Measurements from ENCODE around the gene TNS1.

Gene TNS1

DNA sequence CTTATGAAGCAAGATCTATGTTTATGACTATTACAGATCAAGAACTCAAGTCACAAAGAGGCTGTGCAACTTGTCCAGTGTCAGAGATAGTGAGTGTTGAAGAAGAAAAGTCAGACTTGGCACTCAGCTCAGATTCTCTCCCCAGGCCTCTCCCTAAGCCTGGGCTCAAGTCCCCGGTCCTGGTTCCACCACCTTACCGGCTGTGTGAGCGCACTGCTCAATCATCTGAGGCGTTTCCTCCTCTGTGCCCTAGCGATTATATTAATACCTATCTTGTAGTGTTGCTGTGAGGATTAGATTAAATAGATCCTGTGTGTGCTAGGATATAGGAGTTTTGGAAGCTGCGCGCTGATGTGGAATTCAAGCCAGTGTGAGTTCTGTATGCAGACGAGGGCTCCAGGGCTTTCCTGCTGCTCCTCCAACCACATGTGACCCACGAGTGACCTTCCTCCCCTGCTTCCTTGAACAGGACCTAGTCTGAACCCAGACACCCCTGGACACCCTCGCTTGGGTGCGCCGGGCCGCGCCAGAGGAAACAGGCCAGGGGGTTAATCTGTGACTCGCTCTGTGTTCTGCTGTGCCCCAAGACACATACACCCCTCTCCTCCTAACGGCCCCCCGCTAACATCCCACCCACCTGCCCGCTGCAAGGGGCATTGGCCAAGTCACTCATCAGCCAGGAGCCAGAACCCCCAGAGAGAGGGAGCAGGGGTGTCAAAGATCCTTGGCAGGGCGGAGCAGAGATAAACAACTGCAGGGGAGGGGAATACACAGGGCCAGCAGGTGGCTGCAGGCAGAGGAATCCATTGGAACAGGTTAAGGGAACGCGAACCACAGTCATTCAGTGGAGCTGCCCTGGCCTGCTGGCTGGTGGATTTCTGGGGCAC is 38.3 kb downstream of the TNS1 start:
- no peak for DNase-seq

DNA sequence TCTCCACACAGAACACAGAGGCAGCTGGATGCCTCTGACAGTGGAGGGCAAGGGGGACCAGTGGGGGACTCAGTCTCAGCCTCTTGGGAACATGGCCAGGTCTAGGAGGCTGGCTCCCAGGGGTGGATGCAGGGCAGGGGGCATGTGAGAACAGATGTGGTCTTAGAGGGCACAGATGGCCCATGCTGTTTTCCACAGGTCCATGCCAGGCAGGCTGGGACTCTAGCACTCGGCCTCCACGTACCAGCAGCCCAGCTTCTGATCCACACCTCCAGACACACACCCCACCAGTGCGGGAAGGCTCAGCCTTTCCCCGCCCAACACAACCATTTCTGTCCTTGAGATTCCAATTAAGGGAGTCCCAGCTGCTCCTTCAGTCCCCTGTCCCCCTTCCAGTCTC is 42.4 kb downstream of the TNS1 start:
- no peak for DNase-seq

DNA sequence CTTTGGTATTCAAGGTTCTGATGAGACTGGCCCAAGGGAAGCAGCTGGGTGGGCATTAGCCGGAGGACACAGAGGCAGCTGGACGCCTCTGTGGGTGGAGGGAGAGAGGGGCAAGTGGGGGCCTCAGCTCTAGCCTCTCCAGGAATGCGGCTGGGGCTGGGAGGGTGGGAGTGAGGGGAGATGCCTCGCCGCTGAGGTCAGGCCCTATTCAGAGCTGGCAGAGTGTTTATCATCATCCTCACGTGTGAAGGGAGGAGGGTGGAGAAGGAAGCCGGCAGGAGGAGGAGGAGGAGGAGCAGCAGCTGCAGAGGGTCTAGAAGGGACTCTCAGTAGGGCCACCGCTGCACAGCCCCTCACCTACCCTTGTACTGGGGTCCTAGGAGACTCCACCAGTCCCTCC is 43.1 kb downstream of the TNS1 start:
- no peak for DNase-seq

DNA sequence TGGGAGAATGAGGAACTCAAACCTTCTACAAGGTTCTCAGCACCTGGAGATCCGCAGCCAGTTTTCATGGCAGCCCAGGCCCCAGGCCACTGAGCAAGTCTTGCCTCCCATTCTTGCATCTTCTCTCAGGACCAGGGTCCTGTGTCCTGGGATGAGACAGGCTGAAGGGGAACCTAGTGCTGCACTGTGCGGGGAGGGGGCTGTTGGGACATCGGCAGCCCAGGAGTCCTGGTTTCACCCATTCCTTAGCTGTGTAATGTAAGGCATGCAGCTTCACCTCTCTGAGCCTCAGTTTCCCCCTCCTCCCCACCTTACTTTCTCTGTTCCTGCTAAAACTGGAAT is 43.9 kb downstream of the TNS1 start:
- DNase-seq = no peak

DNA sequence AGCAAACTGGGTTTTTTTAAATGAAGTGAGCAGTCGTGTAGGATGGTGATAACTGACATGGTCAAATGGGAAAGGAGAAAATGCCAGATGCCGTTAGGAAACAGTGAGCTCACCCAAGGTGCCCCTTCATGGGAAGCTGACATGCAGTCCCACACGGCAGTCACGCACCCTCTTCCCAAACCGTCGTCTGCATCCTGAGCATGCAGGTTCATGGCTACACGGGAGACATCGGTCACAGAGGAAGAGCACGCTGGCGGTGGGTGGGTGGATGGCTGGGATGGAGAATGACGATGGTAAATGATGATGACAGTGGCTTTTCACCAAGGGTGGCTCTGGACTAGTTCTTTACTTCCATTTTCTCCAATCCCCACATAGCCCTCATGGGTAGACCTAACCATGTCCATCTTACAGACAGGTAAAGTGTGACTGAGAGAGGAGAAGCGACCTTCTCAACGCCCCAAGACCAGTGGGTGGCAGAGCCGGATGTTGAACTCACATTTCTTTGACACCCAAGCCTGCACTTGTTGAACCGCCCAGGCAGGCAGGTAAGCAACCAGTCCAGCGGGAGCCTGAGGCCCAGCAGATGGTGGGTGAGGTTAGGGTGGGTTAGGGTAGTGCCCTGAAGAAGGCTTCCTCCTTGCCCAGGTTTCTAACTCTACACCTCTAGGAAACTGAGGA is 44.5 kb downstream of the TNS1 start:
- no peak for DNase-seq

DNA sequence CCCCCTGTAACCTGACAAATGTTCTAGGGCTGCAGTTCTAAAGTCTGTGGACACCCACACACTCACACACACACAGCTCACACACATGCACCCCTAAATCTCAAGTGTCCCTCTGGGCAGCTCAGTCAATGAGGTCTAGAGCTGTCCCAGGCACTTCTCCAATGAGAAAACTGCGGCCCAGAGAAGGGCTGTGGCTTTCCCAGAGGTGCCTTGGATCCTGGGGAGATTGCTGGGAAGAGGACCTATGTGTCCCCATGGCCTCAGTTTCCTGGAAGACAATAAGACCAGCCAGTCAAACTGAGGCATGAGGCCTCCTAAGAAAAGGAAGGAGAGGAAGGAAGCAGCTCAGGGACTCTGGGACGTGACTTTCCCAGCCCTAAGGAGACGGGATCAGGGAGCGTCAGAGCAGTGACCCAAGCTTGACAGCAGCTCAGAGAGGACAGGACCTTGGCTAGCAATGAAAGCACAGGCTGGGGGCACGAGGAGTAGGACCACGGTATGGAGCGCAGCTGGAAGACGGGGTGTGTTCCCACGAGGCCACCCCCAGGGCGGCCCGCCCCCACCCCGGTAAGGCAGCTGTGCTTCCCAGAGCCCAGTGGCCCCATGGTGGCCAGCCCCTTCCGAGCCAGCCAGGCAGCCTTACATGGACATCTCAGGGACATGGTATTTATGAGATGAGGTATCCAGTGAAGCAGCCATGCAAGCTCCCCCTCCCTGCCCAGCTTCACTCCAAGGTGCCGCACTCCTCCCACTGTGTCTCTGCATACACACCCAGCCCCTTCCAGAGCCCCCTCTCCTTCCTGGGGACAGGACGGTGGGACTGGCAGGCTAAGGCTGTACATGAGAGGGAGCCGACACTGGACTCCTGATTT is 46.0 kb downstream of the TNS1 start:
- no peak for DNase-seq

DNA sequence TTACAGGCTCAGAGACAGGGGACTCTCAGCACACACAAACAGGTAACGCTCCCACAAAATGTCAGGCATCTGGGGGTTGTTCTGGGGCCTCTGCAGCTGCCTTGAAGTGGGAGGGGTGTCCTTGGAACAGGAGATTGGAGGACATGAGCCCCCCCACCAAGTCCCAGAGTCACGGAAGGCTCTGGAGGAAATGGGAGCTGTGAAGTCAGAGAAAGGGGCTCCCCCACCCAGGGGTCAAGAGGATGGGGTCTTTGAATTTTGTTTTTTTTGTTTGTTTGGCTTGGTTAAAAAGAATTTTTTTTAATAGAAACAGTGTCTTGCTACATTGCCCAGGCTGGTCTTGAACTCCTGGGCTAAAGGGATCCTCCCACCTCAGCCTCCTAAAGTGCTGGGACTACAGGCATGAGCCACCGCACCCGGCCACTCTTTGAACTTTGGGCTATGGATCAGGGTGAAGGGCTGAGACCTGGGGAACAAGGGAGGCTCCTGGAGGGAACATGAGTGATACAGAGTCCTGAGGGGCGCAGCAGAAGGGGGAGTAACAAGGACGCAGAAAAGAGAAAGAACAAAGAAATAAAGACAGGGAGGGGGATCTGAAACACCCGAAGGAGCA is 46.8 kb downstream of the TNS1 start:
- no peak for DNase-seq

DNA sequence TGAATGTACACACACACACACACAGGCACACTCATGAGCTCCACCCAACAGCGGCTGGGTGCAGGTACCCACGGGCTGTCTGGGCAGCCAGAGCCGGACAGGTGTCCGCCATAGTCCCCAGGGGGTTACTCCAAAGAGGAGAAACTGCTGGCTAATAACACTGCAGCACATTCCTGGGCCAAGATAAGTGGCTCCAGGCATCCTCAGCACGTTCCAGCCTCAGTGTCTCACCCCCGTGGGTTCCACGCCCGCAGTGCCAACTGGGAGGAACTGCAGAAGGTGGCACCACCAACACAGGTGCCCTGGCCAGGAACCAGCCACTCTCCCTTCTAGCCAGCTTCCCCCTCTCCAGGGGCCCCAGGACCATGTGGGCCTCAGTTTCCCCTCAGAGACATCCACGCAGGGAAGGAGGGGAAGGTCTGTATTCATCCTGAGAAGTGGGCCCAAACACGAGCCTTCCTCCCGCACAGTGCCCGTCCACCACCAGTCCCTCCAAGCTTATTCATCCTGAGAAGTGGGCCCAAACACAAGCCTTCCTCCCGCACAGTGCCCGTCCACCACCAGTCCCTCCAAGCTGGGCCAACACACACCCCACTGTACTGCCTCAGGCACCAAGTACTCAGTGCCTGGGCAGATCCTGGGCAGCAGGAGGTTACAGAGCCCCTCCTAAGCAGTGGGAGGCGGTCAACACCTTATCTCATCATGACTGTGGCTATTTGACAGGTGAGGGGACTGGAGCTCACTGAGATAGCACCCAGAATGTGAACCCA is 47.6 kb downstream of the TNS1 start:
- no peak for DNase-seq

DNA sequence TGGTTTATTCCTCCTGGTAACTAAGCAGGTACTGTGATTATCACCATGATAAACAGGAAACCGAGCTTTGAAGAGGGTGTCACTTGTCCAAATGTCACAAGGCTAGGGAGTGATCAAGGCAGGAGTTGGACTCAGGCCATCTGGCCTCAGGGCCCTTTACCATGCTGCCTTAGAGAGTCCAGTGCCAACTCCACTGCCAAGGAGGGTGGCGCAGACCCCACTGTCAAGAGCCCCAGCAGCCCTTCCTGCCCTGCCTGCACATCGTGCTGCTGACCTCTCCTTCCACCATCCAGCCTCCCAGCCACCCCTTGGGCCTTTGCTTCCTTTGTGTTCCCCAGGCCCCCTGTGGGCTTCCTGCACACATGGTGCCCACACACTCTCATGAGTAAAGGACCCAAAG is 48.3 kb downstream of the TNS1 start:
- DNase-seq = no peak

DNA sequence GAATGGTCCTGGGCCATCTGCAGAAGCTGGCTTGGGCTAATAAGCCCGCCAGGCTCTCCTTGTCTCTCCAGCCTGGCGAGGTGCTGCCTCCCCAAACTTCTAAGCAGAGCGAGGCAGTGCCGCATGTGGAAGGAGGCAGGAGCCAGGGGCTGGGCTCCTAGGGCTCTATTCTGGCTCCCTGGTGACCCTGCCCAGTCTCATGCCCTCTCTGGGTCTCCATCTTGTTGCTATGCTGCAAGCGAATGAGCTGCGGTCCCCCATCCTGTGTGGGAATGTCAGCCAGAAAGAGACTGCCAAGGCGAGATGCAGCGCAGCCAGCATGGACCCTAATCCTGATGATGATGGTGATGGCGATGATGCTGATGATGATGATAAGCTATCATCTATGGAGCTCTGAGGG is 48.7 kb downstream of the TNS1 start:
- no peak for DNase-seq

DNA sequence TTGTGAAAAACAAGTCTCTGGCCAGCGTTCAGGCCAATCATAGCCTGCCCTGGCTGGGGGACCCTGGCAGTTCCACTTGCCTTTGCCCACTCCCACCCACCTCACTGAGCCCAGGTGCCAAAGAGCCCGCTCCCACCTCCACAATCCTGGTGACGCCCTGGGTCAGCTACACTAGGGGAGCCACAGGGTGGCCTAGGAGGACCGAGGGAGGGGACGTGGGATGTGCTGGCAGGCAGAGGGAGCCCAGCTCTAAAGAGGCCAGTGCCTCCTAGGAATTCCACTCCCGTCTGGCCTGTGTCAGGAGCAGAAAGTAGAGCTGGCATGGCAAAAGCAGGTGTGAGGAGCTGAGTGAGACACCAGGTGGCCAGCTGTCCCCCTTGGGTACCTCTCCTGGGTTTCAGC is 49.3 kb downstream of the TNS1 start:
- peak in 2 of 56 donors; percentile 19 to 22 for DNase-seq

DNA sequence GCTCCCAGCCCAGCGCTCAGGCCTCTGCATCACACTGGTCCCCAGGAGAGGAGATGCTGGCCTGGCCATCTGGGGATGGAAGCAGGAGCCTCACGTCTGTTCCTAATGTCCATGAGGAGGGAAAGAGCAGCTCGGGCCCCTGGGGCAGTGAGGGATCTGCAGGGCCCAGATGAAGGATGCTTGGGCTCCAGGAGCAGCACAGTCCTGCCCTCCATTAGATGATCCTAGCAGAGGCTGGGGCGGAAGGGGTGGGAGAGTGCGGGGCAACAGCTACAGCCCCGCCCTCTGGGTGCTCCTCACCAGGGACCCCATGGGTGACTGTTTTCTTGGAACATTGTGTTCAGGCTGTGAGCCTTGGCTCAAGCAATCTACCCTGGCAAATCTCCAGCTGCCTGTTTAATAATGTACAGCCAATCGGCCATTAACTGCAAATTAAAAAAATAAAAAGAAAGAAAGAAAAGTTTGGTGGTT is 49.7 kb downstream of the TNS1 start:
- no peak for DNase-seq

DNA sequence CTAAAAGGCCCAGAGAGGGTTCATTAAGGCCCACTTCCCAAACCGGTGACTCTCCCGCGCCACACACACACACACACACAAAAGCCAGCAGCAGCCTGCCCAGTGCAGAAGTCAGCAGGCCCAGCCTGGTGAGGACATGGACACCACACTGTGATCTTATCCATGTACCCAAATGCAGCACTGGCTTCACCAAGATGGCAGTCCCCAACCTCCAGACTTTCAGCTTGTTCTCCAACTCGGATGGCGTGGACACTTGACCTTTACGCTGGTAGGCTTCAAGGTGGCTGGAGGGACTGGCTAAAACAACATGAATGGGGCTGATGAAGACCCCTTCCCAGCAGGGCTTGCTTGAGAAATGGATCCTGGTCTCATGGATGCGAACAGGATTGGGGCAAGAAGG is 50.4 kb downstream of the TNS1 start:
- no peak for DNase-seq

DNA sequence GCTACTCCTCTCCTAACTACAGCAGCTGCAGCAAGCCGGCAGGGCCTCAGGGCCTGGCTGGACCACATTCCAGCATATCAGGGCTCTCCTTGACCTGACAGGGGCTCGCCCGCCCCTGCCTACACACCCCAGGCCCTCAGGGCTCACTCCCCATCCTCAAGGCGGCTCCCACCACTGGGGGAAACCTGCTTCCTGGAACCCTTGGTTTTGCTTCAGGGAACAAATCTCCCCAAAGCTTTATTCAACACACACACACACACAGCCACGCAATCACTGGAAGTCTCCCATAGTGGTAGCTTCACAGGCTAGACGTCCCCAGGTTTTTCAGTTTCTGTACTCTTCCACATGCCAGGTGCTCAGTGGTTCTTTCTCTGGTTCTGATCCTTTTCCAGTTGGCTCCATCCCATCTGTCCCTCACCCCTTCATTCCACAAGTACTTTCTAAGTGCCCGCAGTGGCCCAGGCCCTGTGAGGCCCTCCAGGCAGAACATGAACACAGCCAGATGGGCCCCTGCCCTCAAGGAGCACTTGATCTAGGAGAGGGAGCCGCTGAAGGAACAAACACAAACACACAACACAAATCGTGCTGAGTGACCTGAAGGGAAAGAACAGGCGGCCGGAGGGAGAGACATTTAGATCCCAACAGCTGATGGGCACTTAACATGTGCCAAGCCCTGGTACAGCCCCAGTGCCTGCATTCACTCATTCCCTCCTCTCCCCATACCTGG is 51.1 kb downstream of the TNS1 start:
- no peak for DNase-seq

DNA sequence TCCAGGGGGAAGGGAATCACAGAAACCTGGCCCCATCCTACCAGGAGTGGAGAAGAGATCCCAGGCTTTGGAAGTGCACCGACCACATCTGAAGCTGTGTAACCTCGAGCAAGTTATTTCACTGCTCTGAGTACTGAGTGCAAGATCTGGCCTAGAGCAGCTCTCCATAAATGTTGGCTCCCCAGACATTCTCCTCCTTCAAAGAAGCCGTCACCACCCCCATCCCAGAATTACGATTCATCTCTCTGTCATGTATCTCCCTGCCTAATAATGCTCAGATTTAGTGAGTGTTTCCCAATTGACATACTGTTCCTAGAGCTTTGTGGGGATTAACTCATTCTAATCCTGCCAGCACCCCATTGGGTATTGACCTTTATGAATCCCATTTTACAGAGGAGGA is 51.7 kb downstream of the TNS1 start:
- DNase-seq = no peak

DNA sequence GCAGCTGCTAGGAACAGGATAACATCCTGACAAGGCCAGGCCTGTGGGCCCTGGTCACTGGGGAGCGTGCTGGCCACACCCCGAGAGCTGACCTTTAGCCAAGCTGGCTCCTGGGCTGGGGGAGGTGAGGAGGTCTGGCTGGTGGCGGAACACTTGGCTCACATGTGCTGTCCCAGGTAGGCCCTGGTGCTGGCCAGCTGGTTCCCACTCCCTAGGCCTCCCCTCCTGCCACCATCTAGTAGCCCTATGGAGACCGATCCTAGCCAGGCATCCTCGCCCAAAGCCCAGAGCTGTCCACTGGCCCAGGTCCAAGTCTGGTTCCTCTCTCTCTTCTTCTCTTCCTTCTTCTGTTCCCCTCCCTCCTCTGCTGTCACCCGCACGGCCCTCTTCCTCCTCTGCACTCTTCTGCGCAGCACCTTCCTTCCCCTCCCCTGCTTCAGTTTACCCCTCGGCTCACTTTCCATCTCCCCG is 52.4 kb downstream of the TNS1 start:
- no peak for DNase-seq

DNA sequence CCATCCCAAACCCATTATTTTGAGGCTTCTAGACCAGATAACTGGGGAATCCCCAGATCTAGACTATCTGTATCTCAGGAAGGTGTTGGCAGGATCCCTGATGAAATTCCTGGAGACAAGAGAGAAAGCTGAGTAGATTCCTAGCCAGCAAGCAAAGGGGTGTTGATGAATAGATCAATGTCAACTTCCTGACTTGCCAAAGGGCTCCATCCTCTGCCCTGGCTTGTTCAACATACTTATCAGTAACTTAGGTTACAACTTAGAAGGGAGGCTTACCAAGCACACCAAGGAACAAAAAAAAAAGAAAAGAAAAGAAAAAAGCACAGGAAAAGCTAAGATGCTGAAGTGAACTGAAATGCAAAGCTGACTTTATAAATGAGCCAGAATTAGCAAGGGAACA is 53.3 kb downstream of the TNS1 start:
- DNase-seq = no peak

DNA sequence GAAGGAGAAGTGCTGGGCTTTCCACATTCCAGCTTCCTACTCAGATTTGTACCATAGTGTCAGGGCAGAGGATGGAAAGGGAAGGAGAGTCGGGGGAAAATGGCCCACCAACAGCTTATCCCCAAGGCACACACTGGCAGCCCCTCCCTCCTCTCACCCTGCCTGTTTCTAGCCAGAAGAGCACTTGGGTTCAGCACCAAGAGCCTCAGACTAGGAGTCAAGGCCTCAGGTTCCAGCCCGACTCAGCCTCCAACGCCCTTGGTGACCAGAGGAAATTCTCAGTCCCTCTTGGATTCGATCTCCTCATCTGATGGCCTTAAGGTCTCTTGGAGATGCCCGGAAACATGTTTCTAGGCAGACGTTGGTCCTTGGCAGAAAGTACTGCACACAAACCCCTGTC is 53.9 kb downstream of the TNS1 start:
- DNase-seq = no peak

DNA sequence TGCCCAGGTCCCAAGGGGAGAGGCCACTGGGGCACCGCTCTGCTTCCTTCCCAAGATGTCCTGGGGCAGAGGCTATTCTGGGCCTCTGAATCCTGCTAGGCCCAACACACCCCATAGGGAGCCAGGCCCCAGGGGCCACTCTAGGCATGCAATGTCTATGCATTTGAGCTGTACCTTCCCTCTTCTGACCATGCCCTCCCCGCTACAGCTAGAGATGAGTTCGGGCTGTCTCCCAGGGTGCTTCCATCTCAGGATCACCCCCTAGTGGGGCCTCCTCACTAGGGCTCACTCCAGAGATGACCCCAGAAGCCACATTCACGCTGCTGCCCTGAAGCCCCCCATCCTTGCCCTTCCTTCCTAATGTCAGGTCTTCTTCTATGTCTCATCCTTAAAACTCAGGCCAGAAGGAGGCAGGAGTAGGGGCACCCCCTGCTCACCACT is 54.4 kb downstream of the TNS1 start:
- DNase-seq = no peak
